GM12873 (cell line): ENCODE measurements around the gene GPR18.

ENCODE experiments used
- TF ChIP-seq, protein P1 (sequence below): IDR thresholded peaks from 2 replicates; pipeline ENCODE4 v1.5.1; 2012; ENCODE audit warnings: low read depth, mild to moderate bottlenecking, moderate library complexity, low read length, control low read depth; ENCODE audit not compliant: insufficient read depth; ENCODE audit errors: missing control alignments

The GPR18 gene

DNA sequence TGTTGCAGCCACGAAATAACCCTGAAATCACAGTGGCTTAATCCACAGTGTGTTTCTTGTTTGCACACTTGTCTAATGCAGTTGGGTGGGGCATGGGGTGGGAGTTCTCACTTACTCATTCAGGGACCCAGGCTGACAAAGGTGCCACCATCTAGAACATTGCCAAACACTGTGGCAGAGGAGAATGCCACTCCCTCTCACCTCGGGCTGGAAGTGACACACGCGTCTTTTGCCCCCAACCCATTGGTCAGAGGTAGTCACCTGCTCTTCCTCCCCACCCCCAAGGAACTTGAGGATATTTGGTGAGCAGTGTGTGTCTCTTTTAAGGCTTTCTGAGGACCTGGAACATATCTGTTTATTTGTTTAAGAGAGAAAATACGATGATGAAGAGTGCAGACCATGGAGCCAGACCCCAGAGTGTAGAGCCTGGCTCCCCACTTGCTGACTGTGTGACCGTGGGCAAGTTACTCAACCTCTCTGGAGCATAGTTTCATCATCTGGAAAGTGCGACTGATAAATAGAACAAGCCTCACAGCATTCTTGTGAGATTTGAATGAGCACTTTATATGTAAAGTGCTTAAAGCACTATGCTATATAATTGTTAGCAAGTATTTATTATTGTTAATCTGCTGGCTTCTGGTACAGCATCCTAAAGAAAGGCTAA is 31.6 kb upstream of the GPR18 start:
- TF ChIP-seq, protein P1, sequence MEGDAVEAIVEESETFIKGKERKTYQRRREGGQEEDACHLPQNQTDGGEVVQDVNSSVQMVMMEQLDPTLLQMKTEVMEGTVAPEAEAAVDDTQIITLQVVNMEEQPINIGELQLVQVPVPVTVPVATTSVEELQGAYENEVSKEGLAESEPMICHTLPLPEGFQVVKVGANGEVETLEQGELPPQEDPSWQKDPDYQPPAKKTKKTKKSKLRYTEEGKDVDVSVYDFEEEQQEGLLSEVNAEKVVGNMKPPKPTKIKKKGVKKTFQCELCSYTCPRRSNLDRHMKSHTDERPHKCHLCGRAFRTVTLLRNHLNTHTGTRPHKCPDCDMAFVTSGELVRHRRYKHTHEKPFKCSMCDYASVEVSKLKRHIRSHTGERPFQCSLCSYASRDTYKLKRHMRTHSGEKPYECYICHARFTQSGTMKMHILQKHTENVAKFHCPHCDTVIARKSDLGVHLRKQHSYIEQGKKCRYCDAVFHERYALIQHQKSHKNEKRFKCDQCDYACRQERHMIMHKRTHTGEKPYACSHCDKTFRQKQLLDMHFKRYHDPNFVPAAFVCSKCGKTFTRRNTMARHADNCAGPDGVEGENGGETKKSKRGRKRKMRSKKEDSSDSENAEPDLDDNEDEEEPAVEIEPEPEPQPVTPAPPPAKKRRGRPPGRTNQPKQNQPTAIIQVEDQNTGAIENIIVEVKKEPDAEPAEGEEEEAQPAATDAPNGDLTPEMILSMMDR = no peak

- TF ChIP-seq, protein P1 = no peak
These were observed 31.1 kb upstream of the GPR18 start for GRCh38 chr13:99289271-99289670.

DNA sequence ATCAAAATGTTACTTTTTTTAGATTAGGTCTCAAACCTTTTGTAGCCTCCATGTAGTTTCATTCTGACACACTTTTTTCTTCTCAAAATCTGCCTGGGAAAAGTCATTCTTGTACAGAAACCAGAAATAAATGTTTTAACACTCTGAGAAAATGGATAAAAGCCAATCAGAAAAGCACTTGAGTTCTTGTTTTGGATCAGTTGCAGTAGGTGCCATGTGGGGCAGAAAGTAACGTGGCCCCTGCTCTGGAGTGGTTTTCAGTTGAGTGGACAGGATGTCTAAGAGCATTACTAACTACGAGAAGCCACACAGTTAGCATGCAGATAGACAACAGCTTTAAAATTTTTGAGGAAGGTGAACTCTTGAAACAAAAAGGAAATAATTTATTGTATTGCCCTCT is 29.9 kb upstream of the GPR18 start:
- TF ChIP-seq, protein P1 = no peak

- TF ChIP-seq, protein P1 = no peak
These were observed 29.4 kb upstream of the GPR18 start for GRCh38 chr13:99287551-99287950.

- TF ChIP-seq, protein P1 = no peak
These were observed 27.4 kb upstream of the GPR18 start for GRCh38 chr13:99285432-99286182.

DNA sequence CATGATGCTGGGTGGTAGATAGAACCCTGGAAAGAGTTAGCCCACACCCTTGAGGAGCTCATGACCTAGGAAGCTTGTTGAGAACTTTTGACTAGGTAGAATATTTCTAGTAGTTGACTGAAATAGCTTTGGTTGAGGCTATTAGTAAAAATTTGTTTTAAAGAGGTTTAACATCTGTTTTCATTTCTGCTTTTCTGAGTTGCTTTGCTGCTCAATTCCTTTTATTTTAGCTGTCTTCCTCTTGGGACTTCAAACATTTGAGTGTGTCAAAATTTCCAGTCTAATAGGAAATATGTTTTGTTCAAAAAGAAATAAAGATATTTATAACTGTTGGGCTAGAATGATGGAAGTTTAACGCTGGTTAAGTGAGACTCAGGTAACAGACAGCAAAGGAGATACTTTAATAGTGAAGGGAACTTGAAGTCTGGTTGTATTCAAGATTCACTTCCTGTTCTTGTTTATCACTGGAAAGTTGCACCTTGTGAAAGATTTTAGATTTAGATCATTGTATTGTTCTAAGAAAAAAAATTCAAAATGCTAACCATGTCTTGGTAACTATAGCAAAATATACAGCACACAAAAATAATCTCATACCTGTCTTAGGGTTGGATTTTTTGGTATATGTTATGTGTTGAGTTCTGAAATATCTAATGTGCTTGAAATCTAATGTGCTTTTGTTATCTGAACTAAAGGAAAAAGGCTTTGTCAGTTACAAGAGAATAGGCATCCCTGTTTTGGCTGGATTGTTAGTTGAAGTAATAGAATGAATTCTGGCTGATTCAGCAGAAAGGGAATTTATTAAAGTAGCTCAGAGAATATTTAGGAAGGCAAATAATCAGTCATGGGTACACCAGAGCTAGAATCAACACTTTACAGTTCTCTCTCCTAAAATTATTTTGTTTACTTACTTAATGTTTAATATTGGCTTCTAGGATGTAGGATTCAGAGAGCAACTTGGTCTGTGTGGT is 24.4 kb upstream of the GPR18 start:
- TF ChIP-seq, protein P1 = no peak
